IMR-90 (cell line): ENCODE measurements around the gene TMEM117. TPM values are rescaled to one million over a fixed set of nuclear protein-coding genes. Genes with fewer than 3 reads are reported as not detected.

Experiments
- ATAC-seq: fragments of 200-7000 bp; cut with Tn5 transposase; 2 replicates; pipeline ENCODE4 v1.9.1; 2020; ENCODE audit warnings: low read depth, mild to moderate bottlenecking, moderate library complexity
- BruUV-seq: library from RNA; stranded (reverse); fragments of 400-500 nt; replicated peaks from 2 replicates; lab custom pipeline; 2021; lab: Mats Ljungman, UMichigan
- CTCF ChIA-PET: fragments of 300-600 bp; formaldehyde crosslinking; extraction: SDS; loops from one replicate; lab custom pipeline; 2021; ENCODE audit warnings: antibody characterized with exemption; lab: Yijun Ruan, JAX
- POLR2A ChIA-PET: fragments of 300-600 bp; sonication (Branson Sonifier 250); formaldehyde crosslinking; loops from one replicate; lab custom pipeline; 2022; ENCODE audit warnings: antibody characterized with exemption; ENCODE audit not compliant: unreplicated experiment; lab: Charles Lee
- DNase-seq: peaks from one replicate; pipeline ENCODE4 v3.0.0; 2013
- H2AFZ ChIP-seq: replicated peaks from 2 replicates; pipeline ENCODE3; 2013; ENCODE audit warnings: low read length, mild to moderate bottlenecking; ENCODE audit not compliant: poor library complexity
- H2AK5ac ChIP-seq: 2 replicates; pipeline ENCODE4 v1.6.1; 2013; ENCODE audit warnings: low read depth, low read length, inconsistent platforms
- H2AK9ac ChIP-seq: replicated peaks from 2 replicates; pipeline ENCODE3; 2013; ENCODE audit warnings: mild to moderate bottlenecking, low read depth, low read length, moderate library complexity; ENCODE audit not compliant: poor library complexity
- H2BK120ac ChIP-seq: 2 replicates; pipeline ENCODE4 v1.6.1; 2013; ENCODE audit warnings: low read depth, low read length, inconsistent platforms
- H2BK15ac ChIP-seq: 3 replicates; pipeline ENCODE4 v1.6.1; 2013; ENCODE audit warnings: low read depth, low read length, inconsistent platforms
- H2BK20ac ChIP-seq: 2 replicates; pipeline ENCODE4 v1.6.1; 2013; ENCODE audit warnings: low read depth, mild to moderate bottlenecking, inconsistent platforms, low read length, moderate library complexity
- H2BK5ac ChIP-seq: 2 replicates; pipeline ENCODE4 v1.6.1; 2013; ENCODE audit warnings: mild to moderate bottlenecking, low read depth, low read length, inconsistent platforms; ENCODE audit not compliant: poor library complexity, severe bottlenecking
- H3K14ac ChIP-seq: replicated peaks from 2 replicates; pipeline ENCODE4 v1.6.1; 2013; ENCODE audit warnings: low read depth, low read length, inconsistent platforms
- H3K18ac ChIP-seq: 2 replicates; pipeline ENCODE4 v1.6.1; 2013; ENCODE audit warnings: low read depth, low read length, control low read depth
- H3K23ac ChIP-seq: 2 replicates; pipeline ENCODE4 v1.6.1; 2013; ENCODE audit warnings: low read depth, low read length, inconsistent platforms
- H3K27ac ChIP-seq: 2 replicates; pipeline ENCODE4 v1.5.1; 2013; ENCODE audit warnings: mild to moderate bottlenecking, control low read depth, low read length; ENCODE audit not compliant: insufficient read depth
- H3K27me3 ChIP-seq: 2 replicates; pipeline ENCODE4 v1.6.1; 2013; ENCODE audit warnings: low read length; ENCODE audit not compliant: control insufficient read depth, insufficient read depth
- H3K36me3 ChIP-seq: 2 replicates; pipeline ENCODE4 v1.6.1; 2013; ENCODE audit warnings: low read length, mixed read lengths; ENCODE audit not compliant: control insufficient read depth, insufficient read depth
- H3K4ac ChIP-seq: 2 replicates; pipeline ENCODE4 v1.6.1; 2013; ENCODE audit warnings: low read depth, low read length, inconsistent platforms
- H3K4me1 ChIP-seq: 2 replicates; pipeline ENCODE4 v1.6.1; 2013; ENCODE audit warnings: low read length, mixed read lengths; ENCODE audit not compliant: control insufficient read depth, insufficient read depth
- H3K4me2 ChIP-seq: 2 replicates; pipeline ENCODE4 v1.6.1; 2013; ENCODE audit warnings: low read depth, mild to moderate bottlenecking, control low read depth, low read length, moderate library complexity
- H3K4me3 ChIP-seq: 2 replicates; pipeline ENCODE4 v1.5.1; 2013; ENCODE audit warnings: low read depth, mild to moderate bottlenecking, control low read depth, low read length, moderate library complexity; ENCODE audit not compliant: insufficient read depth
- H3K56ac ChIP-seq: 2 replicates; pipeline ENCODE4 v1.6.1; 2013; ENCODE audit warnings: low read length, inconsistent platforms; ENCODE audit not compliant: insufficient read depth; ENCODE audit errors: extremely low read depth
- H3K79me1 ChIP-seq, 2 experiments: 2 replicates each; pipeline ENCODE4 v1.6.1; 2013; ENCODE audit warnings: low read length in 2 of 2, inconsistent platforms in 1 of 2, low read depth in 1 of 2
- H3K9ac ChIP-seq: 2 replicates; pipeline ENCODE4 v1.6.1; 2013; ENCODE audit warnings: low read depth, low read length, control low read depth
- H3K9me1 ChIP-seq: 2 replicates; pipeline ENCODE4 v1.6.1; 2013; ENCODE audit warnings: low read length, inconsistent platforms; ENCODE audit not compliant: insufficient read depth
- H3K9me3 ChIP-seq: 2 replicates; pipeline ENCODE4 v1.6.1; 2013; ENCODE audit warnings: low read length; ENCODE audit not compliant: control insufficient read depth, insufficient read depth
- H4K20me1 ChIP-seq: 2 replicates; pipeline ENCODE4 v1.6.1; 2013; ENCODE audit warnings: low read length, inconsistent platforms; ENCODE audit not compliant: insufficient read depth
- H4K5ac ChIP-seq: 2 replicates; pipeline ENCODE4 v1.6.1; 2013; ENCODE audit warnings: mild to moderate bottlenecking, low read depth, low read length, control low read depth
- H4K8ac ChIP-seq, 2 experiments: 2 replicates each; pipeline ENCODE4 v1.6.1; 2013; ENCODE audit warnings: low read depth in 2 of 2, low read length in 2 of 2, control low read depth in 1 of 2, inconsistent platforms in 1 of 2
- H4K91ac ChIP-seq: 2 replicates; pipeline ENCODE4 v1.6.1; 2013; ENCODE audit warnings: low read depth, low read length, inconsistent platforms; ENCODE audit not compliant: insufficient read depth
- BHLHE40 ChIP-seq: fragments of 150-350 bp; IDR thresholded peaks from 2 replicates; pipeline ENCODE4 v1.6.1; 2016; ENCODE audit warnings: mild to moderate bottlenecking, low read depth, low read length
- CEBPB ChIP-seq: IDR thresholded peaks from 2 replicates; pipeline ENCODE4 v1.6.1; 2012; ENCODE audit warnings: low read depth, low read length, improper control_type of control experiment
- CHD1 ChIP-seq: IDR thresholded peaks from 2 replicates; pipeline ENCODE4 v1.6.1; 2012; ENCODE audit warnings: low read depth, low read length, improper control_type of control experiment
- MAZ ChIP-seq: IDR thresholded peaks from 2 replicates; pipeline ENCODE4 v1.6.1; 2012; ENCODE audit warnings: low read depth, mild to moderate bottlenecking, low read length, improper control_type of control experiment, moderate library complexity, borderline replicate concordance
- NFE2L2 ChIP-seq: fragments of 150-350 bp; IDR thresholded peaks from 2 replicates; pipeline ENCODE4 v1.6.1; 2016; ENCODE audit warnings: low read depth, mild to moderate bottlenecking, low read length
- POLR2A ChIP-seq: IDR thresholded peaks from 2 replicates; pipeline ENCODE4 v1.6.1; 2012; ENCODE audit warnings: mild to moderate bottlenecking, low read depth, low read length
- RAD21 ChIP-seq: IDR thresholded peaks from 2 replicates; pipeline ENCODE4 v1.6.1; 2012; ENCODE audit warnings: low read length, improper control_type of control experiment
- RCOR1 ChIP-seq: IDR thresholded peaks from 2 replicates; pipeline ENCODE4 v1.6.1; 2012; ENCODE audit warnings: mild to moderate bottlenecking, low read length, improper control_type of control experiment; ENCODE audit not compliant: insufficient replicate concordance
- RFX5 ChIP-seq: IDR thresholded peaks from 2 replicates; pipeline ENCODE4 v1.8.0; 2012; ENCODE audit warnings: low read depth, mild to moderate bottlenecking, low read length, moderate library complexity
- SMC3 ChIP-seq: fragments of 150-350 bp; IDR thresholded peaks from 2 replicates; pipeline ENCODE4 v1.6.1; 2016; ENCODE audit warnings: low read depth, mild to moderate bottlenecking, antibody characterized with exemption, low read length, moderate library complexity
- WGBS, 2 experiments: methylation state at CpG; one replicate each; pipeline versions ENCODE4 v1.1.5 to v1.1.7; 2013; ENCODE audit warnings: missing lambda C conversion rate in 2 of 2; ENCODE audit not compliant: insufficient read length in 1 of 2; ENCODE audit errors: extremely low coverage in 2 of 2; 5-methylcytosine and 5-hydroxymethylcytosine counted together
- dilution Hi-C: fragments of 300-500 bp; cut with HindIII; formaldehyde crosslinking; loops from one replicate; pipeline ENCODE4 v1.14.3; 2018; ENCODE audit warnings: low sequenced_read_pairs; ENCODE audit not compliant: unreplicated experiment
- in situ Hi-C: fragments of 300-500 bp; cut with MboI; formaldehyde crosslinking; loops from 3 replicates; pipeline ENCODE4 v1.14.3; 2019; ENCODE audit warnings: low sequenced_read_pairs, inconsistent platforms, mixed read lengths
- intact Hi-C: fragments of 100-400 bp; cut with micrococcal nuclease; formaldehyde crosslinking; loops from 2 replicates; pipeline ENCODE4 v1.10.0; 2022
- polyA plus RNA-seq, 3 experiments: library from polyadenylated mRNA; depleted of rRNA; stranded (reverse); fragments of >200 nt; gene quantifications; 2 replicates each; pipeline ENCODE4 v1.2.3, GENCODE V29; 2012; ENCODE audit warnings: low replicate concordance in 1 of 3
- total RNA-seq: library from RNA; depleted of rRNA; stranded (reverse); fragments of >200 nt; gene quantifications from 2 replicates; pipeline ENCODE4 v1.2.3, GENCODE V29; 2012
- TF ChIP-seq, protein P1 (sequence below): conservative IDR thresholded peaks from 2 replicates; pipeline ENCODE4 v1.5.1; 2012; ENCODE audit warnings: mild to moderate bottlenecking, low read depth, low read length, improper control_type of control experiment
- TF ChIP-seq, protein P2 (sequence below): fragments of 150-350 bp; IDR thresholded peaks from 2 replicates; pipeline ENCODE4 v1.6.1; 2017; ENCODE audit warnings: mild to moderate bottlenecking, antibody characterized with exemption, low read length, low read depth
- TF ChIP-seq, protein P3 (sequence below): fragments of 150-350 bp; IDR thresholded peaks from 2 replicates; pipeline ENCODE4 v1.6.1; 2016; ENCODE audit warnings: low read depth, mild to moderate bottlenecking, low read length, moderate library complexity, borderline replicate concordance

TMEM117 gene
- total and polyA plus RNA-seq, 2 of the 4 experiments (the other 2 are of a cell fraction), result 8.7 to 21.0 TPM

DNA sequence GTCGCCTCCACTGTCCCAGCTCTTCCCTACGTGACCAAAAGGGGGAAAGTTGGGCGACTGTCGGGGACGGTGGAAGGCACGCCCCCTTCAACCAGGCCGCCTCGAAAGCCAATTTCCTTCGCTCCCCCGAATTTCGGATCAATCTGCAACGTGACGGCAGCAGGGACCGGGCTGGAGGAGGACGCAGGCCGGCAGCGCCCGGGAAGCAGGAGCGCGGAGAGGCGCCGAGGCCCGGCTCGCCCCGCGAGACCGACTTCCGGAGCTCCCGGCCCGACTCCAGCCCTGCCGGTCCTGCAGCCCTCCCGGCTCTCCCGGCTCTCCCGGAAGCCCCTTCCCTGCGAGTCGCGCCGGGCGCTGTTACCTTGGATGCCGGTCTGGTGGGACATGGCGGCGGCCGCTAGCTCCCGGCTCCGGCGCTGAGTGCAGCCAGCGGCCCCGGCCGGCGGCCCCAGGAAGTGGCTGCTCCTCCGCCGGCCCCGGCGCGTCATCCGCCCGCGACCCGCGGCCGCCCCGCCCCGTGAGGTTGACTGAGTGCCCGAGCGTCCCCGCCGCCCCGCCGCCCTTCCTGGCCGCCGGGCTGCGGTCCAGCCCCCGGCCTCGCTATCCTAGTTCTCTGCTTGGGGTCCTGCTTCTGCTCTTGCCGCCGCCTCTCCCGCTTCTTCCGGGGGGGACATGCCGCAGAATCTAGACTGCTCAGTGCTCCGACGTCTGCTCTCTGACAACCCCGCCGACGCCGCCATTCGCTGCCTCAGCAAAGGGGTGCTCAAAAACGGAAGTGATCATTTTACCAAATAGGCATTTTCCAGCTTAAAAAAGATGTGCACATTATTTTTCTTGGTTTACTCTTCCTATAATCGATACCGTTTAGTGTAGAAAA is 29.8 kb upstream of the TMEM117 start, which contains the start of gene TWF1:
TSS of gene TWF1 (minus strand) at position 458 of the 877 bp plus-strand sequence. CDS start at position 386, 72 bp downstream.
- no peak within 1 kb of the TSS for H2BK20ac ChIP-seq
- H3K18ac ChIP-seq, result peak within 1 kb of the TSS; percentile 84
- no peaks in the 10 kb centered on the region; the same call in 1 of the 2 replicates for H3K27me3 ChIP-seq
- peak within 1 kb of the TSS; percentile 92 to 98 for H4K8ac ChIP-seq
- ATAC-seq (peak; percentile 98), DNase-seq (peak; percentile 70)
- 2% methylated on average over 30 of the region's 89 CpGs; no CpG with 5 or more reads in 1 of the 2 experiments for WGBS, 2 experiments
- intact Hi-C loops, result loop anchor here (2.0 kb wide), 2 partner anchors 47 to 77 kb away; partner anchors contain the start of genes IRAK4 and PUS7L
- H3K56ac ChIP-seq, result peak within 1 kb of the TSS; percentile 93
- H2AK5ac ChIP-seq, result peak within 1 kb of the TSS; percentile 80
- CTCF ChIA-PET, result interaction anchor here (1.2 to 2.6 kb wide), 3 partner anchors 11 to 77 kb away, joined by 6 to 7 read pairs (median 7); no protein-coding TSS in a partner anchor
- H3K27ac ChIP-seq, result peak within 1 kb of the TSS; percentile 91
- H4K91ac ChIP-seq, result peak within 1 kb of the TSS; percentile 86
- H3K23ac ChIP-seq, result peak within 1 kb of the TSS; percentile 91
- H3K9me3 ChIP-seq, result no peaks in the 10 kb centered on the region
- peak within 1 kb of the TSS; percentile 89 for H2BK5ac ChIP-seq
- peak within 1 kb of the TSS; percentile 84 for H2BK120ac ChIP-seq
- BruUV-seq, result no TSS peak
- H3K4me1 ChIP-seq, result no peaks in the 10 kb centered on the region
- peak within 1 kb of the TSS; percentile 88 for H4K5ac ChIP-seq
- peak within 1 kb of the TSS; percentile 85 for H2AK9ac ChIP-seq
- H3K9ac ChIP-seq, result peak within 1 kb of the TSS; percentile 89
- H3K79me1 ChIP-seq, result peaks cover 0 to 19% of the 10 kb centered on the region in 2 experiments; a peak in 2 of 4 replicates
- no peaks in the 10 kb centered on the region for H4K20me1 ChIP-seq
- H2BK15ac ChIP-seq, result no peak within 1 kb of the TSS
- POLR2A ChIA-PET, result interaction anchor here (1.2 kb wide), 1 partner anchor 11 kb away, joined by 4 read pairs; no protein-coding TSS in a partner anchor
- in situ Hi-C loops, result loop anchor here (5.0 kb wide), 1 partner anchor 76 kb away; no protein-coding TSS in a partner anchor
- dilution Hi-C loops, result no loop called here
- H2AFZ ChIP-seq, result peak within 1 kb of the TSS; percentile 98
- H3K4me3 ChIP-seq, result peak within 1 kb of the TSS; percentile 89
- no peaks in the 10 kb centered on the region for H3K36me3 ChIP-seq
- H3K9me1 ChIP-seq, result no peaks in the 10 kb centered on the region
- peak within 1 kb of the TSS; percentile 87 for H3K14ac ChIP-seq
- H3K4ac ChIP-seq, result peak within 1 kb of the TSS; percentile 95
- H3K4me2 ChIP-seq, result peak within 1 kb of the TSS; percentile 99
- no peak for TF ChIP-seq RCOR1
- no peak for TF ChIP-seq BHLHE40
- TF ChIP-seq MAZ, result peak; percentile 80; the same call in 1 of the 2 replicates
- TF ChIP-seq POLR2A, result peak; percentile 73
- TF ChIP-seq CEBPB, result no peak
- no peak for TF ChIP-seq RFX5
- TF ChIP-seq RAD21, result no peak
- TF ChIP-seq, protein P1, sequence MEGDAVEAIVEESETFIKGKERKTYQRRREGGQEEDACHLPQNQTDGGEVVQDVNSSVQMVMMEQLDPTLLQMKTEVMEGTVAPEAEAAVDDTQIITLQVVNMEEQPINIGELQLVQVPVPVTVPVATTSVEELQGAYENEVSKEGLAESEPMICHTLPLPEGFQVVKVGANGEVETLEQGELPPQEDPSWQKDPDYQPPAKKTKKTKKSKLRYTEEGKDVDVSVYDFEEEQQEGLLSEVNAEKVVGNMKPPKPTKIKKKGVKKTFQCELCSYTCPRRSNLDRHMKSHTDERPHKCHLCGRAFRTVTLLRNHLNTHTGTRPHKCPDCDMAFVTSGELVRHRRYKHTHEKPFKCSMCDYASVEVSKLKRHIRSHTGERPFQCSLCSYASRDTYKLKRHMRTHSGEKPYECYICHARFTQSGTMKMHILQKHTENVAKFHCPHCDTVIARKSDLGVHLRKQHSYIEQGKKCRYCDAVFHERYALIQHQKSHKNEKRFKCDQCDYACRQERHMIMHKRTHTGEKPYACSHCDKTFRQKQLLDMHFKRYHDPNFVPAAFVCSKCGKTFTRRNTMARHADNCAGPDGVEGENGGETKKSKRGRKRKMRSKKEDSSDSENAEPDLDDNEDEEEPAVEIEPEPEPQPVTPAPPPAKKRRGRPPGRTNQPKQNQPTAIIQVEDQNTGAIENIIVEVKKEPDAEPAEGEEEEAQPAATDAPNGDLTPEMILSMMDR, result peak; percentile 30
- TF ChIP-seq SMC3, result peak; percentile 18; the same call in 1 of the 2 replicates
- no peak for TF ChIP-seq NFE2L2
- TF ChIP-seq, protein P2, sequence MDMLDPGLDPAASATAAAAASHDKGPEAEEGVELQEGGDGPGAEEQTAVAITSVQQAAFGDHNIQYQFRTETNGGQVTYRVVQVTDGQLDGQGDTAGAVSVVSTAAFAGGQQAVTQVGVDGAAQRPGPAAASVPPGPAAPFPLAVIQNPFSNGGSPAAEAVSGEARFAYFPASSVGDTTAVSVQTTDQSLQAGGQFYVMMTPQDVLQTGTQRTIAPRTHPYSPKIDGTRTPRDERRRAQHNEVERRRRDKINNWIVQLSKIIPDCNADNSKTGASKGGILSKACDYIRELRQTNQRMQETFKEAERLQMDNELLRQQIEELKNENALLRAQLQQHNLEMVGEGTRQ, result no peak
- TF ChIP-seq, protein P3, sequence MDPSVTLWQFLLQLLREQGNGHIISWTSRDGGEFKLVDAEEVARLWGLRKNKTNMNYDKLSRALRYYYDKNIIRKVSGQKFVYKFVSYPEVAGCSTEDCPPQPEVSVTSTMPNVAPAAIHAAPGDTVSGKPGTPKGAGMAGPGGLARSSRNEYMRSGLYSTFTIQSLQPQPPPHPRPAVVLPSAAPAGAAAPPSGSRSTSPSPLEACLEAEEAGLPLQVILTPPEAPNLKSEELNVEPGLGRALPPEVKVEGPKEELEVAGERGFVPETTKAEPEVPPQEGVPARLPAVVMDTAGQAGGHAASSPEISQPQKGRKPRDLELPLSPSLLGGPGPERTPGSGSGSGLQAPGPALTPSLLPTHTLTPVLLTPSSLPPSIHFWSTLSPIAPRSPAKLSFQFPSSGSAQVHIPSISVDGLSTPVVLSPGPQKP, result no peak
- no peak for TF ChIP-seq CHD1
